Caki2 (cell line): ENCODE data around the gene NUDT3. TPM values are rescaled to one million over a fixed set of nuclear protein-coding genes. Genes with fewer than 3 reads are reported as not detected.
"Not testable (repeated sequence)": the region's sequence is repeated elsewhere in the genome, so short reads cannot be mapped to it uniquely, and the experiment has no call there.

Source experiments
- DNase-seq: peaks from one replicate; pipeline ENCODE4 v3.0.0-alpha.2; 2015; ENCODE audit warnings: low read depth
- in situ Hi-C: cut with HindIII; loops from 2 replicates; pipeline ENCODE4 v1.10.0; 2016; ENCODE audit warnings: low sequenced_read_pairs, low pct_unique_long_range_greater_than_20kb, mixed read lengths
- total RNA-seq: library from RNA; depleted of rRNA; stranded (reverse); fragments of >200 nt; shearing (Covaris generic); gene quantifications from 2 replicates; pipeline ENCODE4 v1.2.3, GENCODE V29; 2014; ENCODE audit warnings: low replicate concordance

Gene NUDT3
- total RNA-seq, 1 experiment from 2014 or later = 7.2 TPM

GRCh38 chr6:34249469-34250261, 142.8 kb downstream of the NUDT3 start:
- in situ Hi-C loops = no loop called here
- no peak for DNase-seq

GRCh38 chr6:34248727-34249468, 143.6 kb downstream of the NUDT3 start, which contains the start of gene SMIM29:
Gene SMIM29, minus strand, starts transcription at chr6:34249006. Its CDS starts 1,215 bp downstream, at chr6:34247791.
- in situ Hi-C loops = no loop called here
- peak; percentile 90 for DNase-seq

GRCh38 chr6:34248198-34248726, 144.2 kb downstream of the NUDT3 start:
- in situ Hi-C loops = no loop called here
- peak; percentile 67 for DNase-seq

DNA sequence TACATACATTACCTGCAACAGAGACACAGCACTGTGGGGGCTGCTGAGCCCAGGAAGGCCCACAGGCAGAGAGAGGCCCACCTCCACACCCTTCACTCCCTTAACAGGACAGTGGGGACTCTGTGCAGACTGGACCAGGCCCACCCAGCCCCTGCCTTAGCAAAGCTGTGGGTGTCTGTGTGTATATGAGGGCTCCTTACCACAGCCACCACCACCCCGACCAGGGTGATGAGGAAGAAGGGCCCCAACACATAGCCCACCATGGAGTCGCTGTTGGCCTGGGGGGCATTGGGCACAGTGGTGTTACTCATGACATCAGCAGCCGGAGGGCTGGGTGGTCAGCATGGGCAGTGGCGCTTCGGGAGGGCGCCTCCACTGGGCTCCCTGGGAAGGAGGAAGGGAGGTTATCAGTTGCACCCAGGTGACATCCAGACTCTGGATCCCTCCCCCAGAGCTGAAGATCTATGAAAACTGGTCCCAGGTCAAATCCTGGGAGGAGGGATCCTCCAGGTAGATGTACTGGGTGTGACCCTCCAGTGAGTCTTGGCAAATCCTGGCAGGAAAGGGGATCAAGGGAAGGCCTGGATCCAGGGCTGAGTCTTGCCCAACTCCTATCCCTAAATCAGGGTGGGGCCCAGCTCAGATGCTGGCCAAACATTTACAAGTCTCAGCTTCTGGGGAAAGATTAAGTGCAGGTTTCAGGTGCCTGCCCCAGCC, 144.8 kb downstream of the NUDT3 start:
- no peak for DNase-seq
- in situ Hi-C loops = no loop called here

DNA sequence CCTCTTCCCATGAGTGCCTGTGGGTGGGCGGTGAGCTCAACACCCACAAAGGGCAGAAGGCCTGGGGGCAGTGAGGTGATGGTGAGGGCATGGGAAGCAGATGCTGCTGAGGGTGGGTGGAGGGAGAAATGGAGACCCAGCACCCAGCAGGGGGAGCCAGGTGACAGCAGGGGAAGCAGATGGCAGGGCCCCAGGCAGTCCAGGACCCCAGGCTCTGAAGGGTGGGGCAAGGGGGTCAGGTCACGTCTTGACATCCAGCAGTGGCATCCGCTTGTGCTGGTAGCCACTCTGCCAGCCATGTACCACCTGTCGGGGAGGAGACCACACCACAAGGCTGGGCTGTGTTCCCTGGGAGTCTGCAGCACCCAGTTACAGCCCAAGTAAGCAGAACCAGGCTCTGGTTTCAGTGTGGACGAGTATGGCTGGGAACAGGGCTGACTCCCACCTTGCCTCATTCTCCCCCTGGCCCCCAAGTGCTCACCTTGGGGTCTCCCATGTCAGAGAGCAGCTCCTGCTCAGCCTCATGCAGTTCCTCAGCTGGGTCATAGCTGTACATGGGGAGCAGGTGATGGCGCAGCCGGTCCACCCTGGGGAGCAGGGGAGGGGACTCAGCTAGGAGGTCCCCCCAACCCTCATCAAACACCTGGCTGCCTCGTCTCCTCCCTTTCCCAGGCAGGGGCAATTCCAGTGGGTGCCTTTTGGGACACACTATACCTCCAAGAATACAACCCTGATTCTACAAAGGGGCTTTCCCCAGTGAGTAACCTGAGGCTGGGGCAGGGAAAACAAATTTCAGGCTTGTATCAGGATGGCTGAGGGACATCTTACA, 145.7 kb downstream of the NUDT3 start:
- peak; percentile 62 for DNase-seq
- in situ Hi-C loops = no loop called here

DNA sequence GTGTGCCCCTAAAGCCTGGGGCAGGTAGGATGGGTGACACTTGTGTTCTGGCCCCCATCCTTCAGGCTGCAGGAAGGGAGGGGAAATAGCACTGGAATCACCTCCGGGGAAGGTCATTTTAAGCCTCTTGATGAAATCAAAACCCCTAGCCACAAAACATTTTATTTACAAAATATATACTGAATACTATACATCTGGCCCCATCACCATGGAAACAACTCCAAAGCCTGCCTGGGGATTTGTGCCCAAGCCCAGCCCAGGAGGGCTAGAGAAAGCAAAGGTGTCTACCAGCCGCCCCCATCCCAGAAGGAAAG, 146.3 kb downstream of the NUDT3 start:
- no peak for DNase-seq
- in situ Hi-C loops = no loop called here

- in situ Hi-C loops, DNase-seq: not testable (repeated sequence)
Observed at GRCh38 chr6:34245761-34246140, 146.7 kb downstream of the NUDT3 start.

- in situ Hi-C loops, DNase-seq: not testable (repeated sequence)
Observed at GRCh38 chr6:34245032-34245760, 147.3 kb downstream of the NUDT3 start.

DNA sequence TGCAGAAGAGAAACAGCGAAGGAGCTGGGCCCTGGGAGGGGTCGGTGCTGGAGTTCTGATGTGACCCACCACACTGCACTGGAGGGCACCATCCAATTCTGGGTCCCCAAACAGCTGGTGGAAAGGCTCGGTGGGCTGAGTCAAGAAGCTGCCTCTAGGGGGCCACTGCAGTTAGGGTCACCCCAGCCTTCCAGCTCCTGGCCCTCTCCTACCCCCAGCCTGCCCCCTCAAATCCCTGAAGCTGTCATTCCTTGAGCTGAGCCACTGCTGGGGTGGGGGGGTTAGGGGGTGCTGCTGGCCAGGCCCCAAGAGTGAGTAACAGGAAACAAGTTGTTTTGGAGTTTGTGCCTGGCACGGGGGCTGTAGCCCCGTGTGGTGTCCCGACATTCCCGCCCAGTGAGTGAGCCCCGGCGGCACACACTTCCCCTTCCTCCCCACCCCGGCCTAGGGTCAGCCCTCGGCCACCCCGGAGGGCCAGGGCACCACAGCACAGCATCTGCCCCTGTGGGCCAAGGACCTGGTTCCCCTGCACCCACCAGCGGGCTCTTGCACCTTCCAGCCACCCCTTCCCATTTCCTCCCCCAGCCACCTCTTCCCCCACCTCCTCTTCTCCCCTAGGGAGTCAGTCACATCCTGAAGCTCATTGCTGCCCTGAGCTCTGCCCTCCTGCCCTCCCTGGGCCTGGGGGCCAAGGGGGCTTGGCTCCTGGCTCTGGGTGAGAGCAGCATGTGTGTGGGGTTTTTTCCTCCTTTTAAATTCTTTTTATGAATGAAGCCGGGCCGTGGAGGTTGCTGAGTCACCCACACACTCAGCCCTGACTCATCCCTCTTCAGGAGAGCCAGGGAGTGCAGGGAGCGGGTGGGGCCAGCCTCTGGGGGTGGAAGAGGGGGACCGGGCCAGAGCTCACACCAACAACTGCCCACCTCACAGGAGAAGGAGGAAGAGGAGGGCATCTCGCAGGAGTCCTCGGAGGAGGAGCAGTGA, 148.3 kb downstream of the NUDT3 start:
- in situ Hi-C loops = no loop called here
- peak; percentile 98 for DNase-seq

DNA sequence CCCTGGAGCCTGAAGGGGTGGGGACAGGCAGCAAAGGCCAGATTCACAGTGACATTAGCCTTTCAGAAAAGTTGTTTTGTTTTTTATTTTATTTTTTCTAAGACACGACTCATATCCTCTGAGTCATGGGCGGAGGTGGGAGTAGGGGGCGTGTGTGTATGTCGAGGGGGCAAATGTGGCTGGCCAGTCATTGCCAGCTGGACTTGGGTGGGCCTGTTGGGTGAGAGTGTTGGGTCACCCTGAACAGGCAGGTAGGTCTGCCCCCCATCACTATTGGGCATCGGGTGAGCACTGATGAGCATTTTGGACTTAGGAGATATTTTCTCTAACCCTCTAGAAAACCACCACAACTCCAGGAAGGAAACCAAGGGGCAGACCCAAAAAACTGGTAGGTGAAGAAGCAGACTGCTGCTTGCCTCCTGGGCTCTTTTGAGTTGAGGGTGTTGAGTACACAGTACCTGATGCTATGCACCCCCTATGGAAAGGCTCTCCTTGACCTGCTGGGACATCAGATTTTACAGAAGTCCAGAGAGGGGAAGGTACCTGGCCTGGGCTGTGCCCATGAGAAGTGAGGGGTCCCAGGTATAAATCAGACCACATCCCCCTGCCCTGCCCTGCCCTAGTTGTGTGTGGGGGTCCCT, 149.2 kb downstream of the NUDT3 start:
- in situ Hi-C loops = no loop called here
- DNase-seq = peak; percentile 68

DNA sequence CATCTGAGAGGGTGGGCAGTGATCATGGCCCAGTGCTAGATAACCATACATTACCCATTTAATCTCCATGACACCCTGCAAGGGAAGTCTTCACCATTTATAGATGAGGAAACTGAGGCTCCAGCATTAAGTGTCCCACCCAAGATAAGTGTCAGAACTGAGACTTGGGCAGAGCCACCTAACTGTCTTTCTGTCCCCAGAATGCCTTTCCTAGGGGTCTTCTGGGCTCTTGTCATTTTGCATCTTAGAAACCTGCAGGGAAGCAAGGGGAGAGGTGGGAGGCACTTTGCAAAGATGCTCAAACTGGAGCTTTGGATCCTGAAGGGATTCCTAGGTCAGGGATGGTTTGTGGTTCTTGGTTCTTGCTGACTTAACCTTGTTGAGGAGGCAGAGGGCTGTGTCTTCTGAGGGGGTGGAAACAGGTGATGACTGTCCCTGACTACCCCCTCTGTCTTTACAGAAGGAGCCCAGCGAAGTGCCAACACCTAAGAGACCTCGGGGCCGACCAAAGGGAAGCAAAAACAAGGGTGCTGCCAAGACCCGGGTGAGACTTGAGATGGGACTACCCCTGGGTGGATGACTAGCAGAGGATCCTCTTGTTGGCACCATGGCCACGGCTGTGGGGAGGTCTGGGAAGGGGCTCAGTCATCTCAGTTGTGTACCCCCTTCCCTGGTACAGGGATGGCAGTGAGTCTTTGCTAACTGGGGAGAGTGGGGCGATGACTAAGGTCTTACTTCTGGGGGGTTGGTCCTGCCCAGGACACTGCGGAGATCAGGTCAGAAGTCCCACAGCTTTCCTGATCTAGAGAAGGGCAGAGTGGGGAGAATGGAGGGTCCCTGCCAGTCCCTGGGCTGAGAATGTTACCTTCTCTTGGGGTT, 150.0 kb downstream of the NUDT3 start:
- in situ Hi-C loops = no loop called here
- DNase-seq = no peak

GRCh38 chr6:34241351-34242215, 150.9 kb downstream of the NUDT3 start:
- DNase-seq = no peak
- in situ Hi-C loops = no loop called here

GRCh38 chr6:34240329-34241248, 151.9 kb downstream of the NUDT3 start:
- no peak for DNase-seq
- in situ Hi-C loops = no loop called here
